ENCODE measurements around the gene LRIG1. TPM values are rescaled to one million over a fixed set of nuclear protein-coding genes. Genes with fewer than 3 reads are reported as not detected.

LRIG1 gene
- total RNA-seq, 2 donors from 2014 or later = 119 to 186 TPM

DNA sequence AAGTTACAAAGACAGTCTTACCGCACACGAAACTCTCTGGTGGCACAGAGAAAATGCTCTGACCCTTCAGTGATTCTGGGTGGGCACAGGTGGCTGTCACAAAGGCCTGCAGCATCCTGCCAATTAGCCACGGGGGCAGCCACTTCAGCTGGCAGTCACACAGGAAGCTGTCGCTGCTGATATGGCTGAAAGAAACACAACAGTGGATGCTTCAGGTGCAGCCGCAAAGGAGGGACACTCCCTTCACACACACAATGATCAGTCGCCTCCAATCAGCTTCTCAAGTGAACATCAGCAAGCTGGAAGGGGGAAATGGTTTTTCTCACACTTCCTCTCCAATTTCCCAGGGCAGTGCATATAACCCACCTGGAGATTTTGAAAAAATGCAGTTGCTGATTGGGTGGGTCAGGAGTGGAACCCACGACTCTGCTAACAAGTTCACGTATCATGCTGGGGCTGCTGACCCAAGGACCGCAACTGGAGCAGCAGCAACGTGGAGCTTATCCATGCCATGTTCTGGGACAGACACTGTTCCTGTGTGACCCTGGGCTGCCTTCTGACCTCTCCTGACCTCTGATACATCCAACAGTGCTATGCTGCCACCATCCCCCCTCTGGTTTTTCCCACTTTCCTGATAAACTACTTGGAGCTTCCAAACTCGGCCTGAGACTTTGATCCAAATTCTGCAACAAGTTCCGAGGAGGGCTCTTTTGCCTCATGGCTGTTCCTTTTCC is 106.6 kb downstream of the LRIG1 start:
- WGBS = 75% methylated on average over 12 of the region's 12 CpGs
- H3K27ac ChIP-seq = peak overlapping the region in 1 of 2 donors; percentile 60
- intact Hi-C loops (cut with DNase I) = no loop called here
- H3K36me3 ChIP-seq = peaks cover 8% of the 10 kb centered on the region in 2 donors
- TF ChIP-seq, protein P1, sequence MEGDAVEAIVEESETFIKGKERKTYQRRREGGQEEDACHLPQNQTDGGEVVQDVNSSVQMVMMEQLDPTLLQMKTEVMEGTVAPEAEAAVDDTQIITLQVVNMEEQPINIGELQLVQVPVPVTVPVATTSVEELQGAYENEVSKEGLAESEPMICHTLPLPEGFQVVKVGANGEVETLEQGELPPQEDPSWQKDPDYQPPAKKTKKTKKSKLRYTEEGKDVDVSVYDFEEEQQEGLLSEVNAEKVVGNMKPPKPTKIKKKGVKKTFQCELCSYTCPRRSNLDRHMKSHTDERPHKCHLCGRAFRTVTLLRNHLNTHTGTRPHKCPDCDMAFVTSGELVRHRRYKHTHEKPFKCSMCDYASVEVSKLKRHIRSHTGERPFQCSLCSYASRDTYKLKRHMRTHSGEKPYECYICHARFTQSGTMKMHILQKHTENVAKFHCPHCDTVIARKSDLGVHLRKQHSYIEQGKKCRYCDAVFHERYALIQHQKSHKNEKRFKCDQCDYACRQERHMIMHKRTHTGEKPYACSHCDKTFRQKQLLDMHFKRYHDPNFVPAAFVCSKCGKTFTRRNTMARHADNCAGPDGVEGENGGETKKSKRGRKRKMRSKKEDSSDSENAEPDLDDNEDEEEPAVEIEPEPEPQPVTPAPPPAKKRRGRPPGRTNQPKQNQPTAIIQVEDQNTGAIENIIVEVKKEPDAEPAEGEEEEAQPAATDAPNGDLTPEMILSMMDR (IDR thresholded peaks at IDR 0.05) = no peak
- TF ChIP-seq POLR2A (IDR thresholded peaks at IDR 0.05) (no peak), POLR2AphosphoS5 (IDR thresholded peaks at IDR 0.05) (no peak)
- H3K4me3 ChIP-seq = no peak overlapping the region
- H3K4me1 ChIP-seq (replicated peaks) = no peaks in the 10 kb centered on the region
- no peaks in the 10 kb centered on the region for H3K27me3 ChIP-seq (replicated peaks; ENCODE audit: insufficient read depth)
- no peak for DNase-seq (ENCODE audit: low spot score)
- H3K9me3 ChIP-seq = no peaks in the 10 kb centered on the region

DNA sequence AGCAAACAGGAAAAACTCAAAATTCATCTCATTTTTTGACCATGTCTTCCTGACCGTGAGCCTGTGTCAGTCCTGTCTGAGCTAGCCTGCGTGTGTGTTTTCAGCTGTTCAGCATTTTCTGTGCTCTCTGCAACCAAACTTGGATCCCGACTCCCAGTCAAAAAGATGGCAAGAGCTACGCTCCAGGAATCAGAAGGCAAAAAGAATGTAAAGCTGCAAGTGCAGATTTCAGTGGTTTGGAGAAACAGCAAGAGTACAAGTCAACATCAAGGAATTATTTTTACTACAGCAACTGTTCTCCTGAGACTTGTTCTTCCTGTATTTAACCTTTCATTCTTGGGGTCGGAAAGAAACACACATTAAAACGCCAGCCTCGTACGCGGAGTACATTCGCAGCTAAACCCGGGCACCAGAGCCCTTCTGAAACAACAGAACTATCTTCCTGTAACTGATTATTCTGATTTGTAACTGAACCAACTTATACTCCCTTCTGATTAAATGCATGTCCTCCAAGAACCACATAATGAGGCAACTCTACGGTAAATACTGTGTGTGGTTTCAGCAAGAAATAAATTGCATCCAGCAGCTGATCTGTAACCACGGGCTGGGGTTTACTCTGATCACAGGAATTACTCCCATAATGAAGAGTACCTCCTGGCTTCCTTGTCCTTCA is 107.4 kb downstream of the LRIG1 start:
- peak; percentile 71 for TF ChIP-seq POLR2AphosphoS5 (IDR thresholded peaks at IDR 0.05)
- TF ChIP-seq, protein P1 (IDR thresholded peaks at IDR 0.05) = no peak
- no peak for TF ChIP-seq POLR2A (IDR thresholded peaks at IDR 0.05)
- no peak for DNase-seq (ENCODE audit: low spot score)
- H3K4me1 ChIP-seq (replicated peaks) = no peaks in the 10 kb centered on the region
- H3K9me3 ChIP-seq = no peaks in the 10 kb centered on the region
- no peak overlapping the region for H3K4me3 ChIP-seq
- H3K36me3 ChIP-seq = peaks cover 8% of the 10 kb centered on the region in 2 donors
- 40% methylated on average over 13 of the region's 13 CpGs for WGBS
- intact Hi-C loops (cut with DNase I) = no loop called here
- H3K27me3 ChIP-seq (replicated peaks; ENCODE audit: insufficient read depth) = no peaks in the 10 kb centered on the region
- H3K27ac ChIP-seq = peak overlapping the region; percentile 1 to 60

DNA sequence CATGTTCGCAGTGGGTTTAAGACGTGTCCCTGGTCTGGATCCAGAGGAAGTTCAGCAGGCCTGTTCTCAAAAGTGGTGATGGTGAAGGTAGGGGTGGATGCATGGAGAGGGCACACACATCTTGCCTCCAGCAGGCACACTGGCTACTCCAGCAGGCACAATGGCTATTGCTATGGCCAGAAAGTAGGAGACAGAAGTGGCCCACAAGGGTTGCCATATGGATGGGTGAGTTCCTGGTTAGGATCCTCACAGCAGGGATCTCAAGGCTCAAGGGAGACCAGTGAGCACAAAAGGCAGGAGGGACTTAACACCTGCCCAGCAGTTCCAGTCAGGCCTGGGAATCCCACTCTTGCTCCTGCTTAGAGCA is 107.9 kb downstream of the LRIG1 start:
- Histone ChIP-seq H3K36me3 (peaks cover 8% of the 10 kb centered on the region in 2 donors), H3K4me1 (replicated peaks) (no peaks in the 10 kb centered on the region), H3K9me3 (no peaks in the 10 kb centered on the region), H3K27ac (peak overlapping the region; percentile 1 to 60), H3K27me3 (replicated peaks; ENCODE audit: insufficient read depth) (no peaks in the 10 kb centered on the region), H3K4me3 (no peak overlapping the region)
- intact Hi-C loops (cut with DNase I) = no loop called here
- no peak for DNase-seq (ENCODE audit: low spot score)
- TF ChIP-seq POLR2A (IDR thresholded peaks at IDR 0.05) (no peak), POLR2AphosphoS5 (IDR thresholded peaks at IDR 0.05) (no peak)
- TF ChIP-seq, protein P1 (IDR thresholded peaks at IDR 0.05) = no peak
- 91% methylated on average over 2 of the region's 2 CpGs for WGBS

DNA sequence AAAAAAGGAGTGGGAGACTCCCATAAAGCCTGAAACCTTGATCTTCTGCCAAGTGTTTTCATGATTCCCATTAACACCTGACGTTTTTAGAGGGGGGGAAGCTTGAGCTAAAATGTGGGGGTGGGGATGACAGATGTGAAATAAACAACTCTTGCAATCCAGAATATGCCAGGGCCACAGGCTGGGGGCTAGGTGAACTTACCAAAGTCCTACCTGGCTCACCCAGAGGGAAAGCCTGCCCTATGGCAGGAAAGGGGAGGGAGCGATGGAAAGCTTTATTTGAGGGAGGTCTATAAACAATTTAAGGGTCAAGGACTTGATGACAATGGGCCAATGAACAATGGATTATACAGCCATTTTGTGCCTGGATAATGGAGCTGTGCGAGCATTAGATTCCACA is 108.3 kb downstream of the LRIG1 start:
- H3K36me3 ChIP-seq = peaks cover 8% of the 10 kb centered on the region in 2 donors
- H3K27ac ChIP-seq = peak overlapping the region in 1 of 2 donors; percentile 60
- WGBS = 81% methylated on average over 3 of the region's 3 CpGs

More for the DNA sequence above, 108.3 kb downstream of the LRIG1 start:
- TF ChIP-seq POLR2A (IDR thresholded peaks at IDR 0.05) = no peak
- no peak for TF ChIP-seq POLR2AphosphoS5 (IDR thresholded peaks at IDR 0.05)
- TF ChIP-seq, protein P1 (IDR thresholded peaks at IDR 0.05) = no peak
- H3K9me3 ChIP-seq = no peaks in the 10 kb centered on the region
- intact Hi-C loops (cut with DNase I) = no loop called here
- no peaks in the 10 kb centered on the region for H3K27me3 ChIP-seq (replicated peaks; ENCODE audit: insufficient read depth)
- no peak for DNase-seq (ENCODE audit: low spot score)
- no peak overlapping the region for H3K4me3 ChIP-seq
- no peaks in the 10 kb centered on the region for H3K4me1 ChIP-seq (replicated peaks)

All from prostate gland (tissue), 2 donors.